K562 (cell line): ENCODE results near the gene SERPINB3. TPM values are rescaled to one million over a fixed set of nuclear protein-coding genes. Genes with fewer than 3 reads are reported as not detected.

ENCODE experiments used
- ATAC-seq: fragments of 200-7000 bp; cut with Tn5 transposase; 3 replicates; pipeline ENCODE4 v1.9.1; 2020; ENCODE audit warnings: moderate library complexity
- BruUV-seq: library from RNA; stranded (reverse); fragments of 400-500 nt; replicated peaks from 2 replicates; lab custom pipeline; 2021; lab: Mats Ljungman, UMichigan
- CTCF ChIA-PET: fragments of 300-600 bp; formaldehyde crosslinking; extraction: SDS; loops from one replicate; lab custom pipeline; 2021; ENCODE audit warnings: low intra/inter-chr PET ratio; lab: Yijun Ruan, JAX
- POLR2A ChIA-PET: fragments of 300-600, 350-650 bp; sonication (Branson Sonifier 250); formaldehyde crosslinking; extraction: SDS; loops from one replicate; lab custom pipeline; 2021; ENCODE audit warnings: antibody characterized with exemption, inconsistent platforms; lab: Yijun Ruan, JAX
- DNase-seq, 4 experiments: peaks; one replicate each; pipeline versions ENCODE4 v3.0.0 to v3.0.0-alpha.2; 2011 to 2018; ENCODE audit warnings: low spot score in 3 of 4, mixed read lengths in 3 of 4; ENCODE audit errors: extremely low read depth in 1 of 4
- FAIRE-seq: peaks from 2 replicates; lab custom pipeline; 2011; peaks lifted over from hg19 to GRCh38; lab: Jason Lieb, UNC
- H2AFZ ChIP-seq: 2 replicates; pipeline ENCODE4 v1.6.0; 2011; ENCODE audit warnings: low read depth, low read length, control low read depth, inconsistent platforms
- H3K27ac ChIP-seq: fragments of 200-600 bp; 3 replicates; pipeline ENCODE4 v1.8.0; 2011; ENCODE audit warnings: low read depth, mild to moderate bottlenecking, control low read depth, inconsistent platforms, low read length, moderate library complexity, mixed read lengths; ENCODE audit errors: extremely low read depth
- H3K27me3 ChIP-seq, 2 experiments: fragments of 300-600 bp in 1 of 2; 2 replicates in 1 of 2; 3 replicates in 1 of 2; pipeline versions ENCODE4 v1.6.0 to v1.8.0; 2011; ENCODE audit warnings: inconsistent platforms in 2 of 2, low read length in 2 of 2, mild to moderate bottlenecking in 1 of 2, mixed read lengths in 1 of 2, moderate library complexity in 1 of 2; ENCODE audit not compliant: control insufficient read depth in 2 of 2, insufficient read depth in 2 of 2
- H3K36me3 ChIP-seq: fragments of 300-600 bp; 3 replicates; pipeline ENCODE4 v1.8.0; 2011; ENCODE audit warnings: mild to moderate bottlenecking, low read length, inconsistent platforms; ENCODE audit not compliant: control insufficient read depth, insufficient read depth
- H3K4me1 ChIP-seq, 2 experiments: fragments of 200-600 bp in 1 of 2; replicated peaks in 1 of 2; 2 replicates in 1 of 2; 3 replicates in 1 of 2; pipeline versions ENCODE4 v1.5.1 to v1.8.0; 2011; ENCODE audit warnings: inconsistent platforms in 2 of 2, low read length in 2 of 2, mild to moderate bottlenecking in 1 of 2, mixed read lengths in 1 of 2, moderate library complexity in 1 of 2; ENCODE audit not compliant: control insufficient read depth in 2 of 2, insufficient read depth in 2 of 2
- H3K4me2 ChIP-seq: 2 replicates; pipeline ENCODE4 v1.6.1; 2011; ENCODE audit warnings: low read length, control low read depth, inconsistent platforms, mixed read lengths; ENCODE audit not compliant: insufficient read depth
- H3K4me3 ChIP-seq: fragments of 200-600 bp; sonication (generic), shearing (Covaris generic); 2 replicates; pipeline ENCODE4 v1.5.1; 2016; ENCODE audit warnings: control low read depth, inconsistent platforms
- H3K79me2 ChIP-seq: fragments of 200-600 bp; 3 replicates; pipeline ENCODE4 v1.8.0; 2011; ENCODE audit warnings: low read length, inconsistent platforms; ENCODE audit not compliant: control insufficient read depth, insufficient read depth
- H3K9ac ChIP-seq, 2 experiments: 2 replicates each; pipeline versions ENCODE4 v1.6.0 to v1.6.1; 2011; ENCODE audit warnings: low read depth in 2 of 2, low read length in 2 of 2, control low read depth in 1 of 2, inconsistent platforms in 1 of 2, mild to moderate bottlenecking in 1 of 2, mixed read lengths in 1 of 2; ENCODE audit not compliant: insufficient read depth in 1 of 2
- H3K9me1 ChIP-seq: one replicate; pipeline ENCODE4 v1.6.0; 2011; ENCODE audit warnings: inconsistent platforms, mild to moderate bottlenecking, low read length, moderate library complexity; ENCODE audit not compliant: control insufficient read depth, insufficient read depth
- H3K9me3 ChIP-seq: replicated peaks from 2 replicates; pipeline ENCODE4 v1.5.1; 2011; ENCODE audit warnings: low read depth, low read length, inconsistent platforms; ENCODE audit not compliant: control insufficient read depth, insufficient read depth
- H4K20me1 ChIP-seq: replicated peaks from 2 replicates; pipeline ENCODE4 v1.6.1; 2011; ENCODE audit warnings: low read length, inconsistent platforms, mixed read lengths; ENCODE audit not compliant: control insufficient read depth, insufficient read depth
- ARID4B ChIP-seq: sonication (generic); formaldehyde crosslinking; IDR thresholded peaks from 2 replicates; pipeline ENCODE4 v1.8.0; 2022; ENCODE audit warnings: mild to moderate bottlenecking, missing genetic modification reagents
- COPS2 ChIP-seq: fragments of 450-650 bp; conservative IDR thresholded peaks from 2 replicates; pipeline ENCODE4 v1.6.1; 2016; ENCODE audit warnings: mild to moderate bottlenecking, moderate library complexity
- DIDO1 ChIP-seq: fragments of 450-650 bp; IDR thresholded peaks from 2 replicates; pipeline ENCODE4 v1.6.1; 2016; ENCODE audit warnings: low read depth, missing biosample characterization, missing genetic modification characterization
- HNRNPK ChIP-seq: fragments of 200-400 bp; formaldehyde crosslinking; IDR thresholded peaks from one replicate; pipeline ENCODE4 v1.6.1; 2018; ENCODE audit warnings: mild to moderate bottlenecking, low read depth, low read length; ENCODE audit not compliant: poor library complexity, severe bottlenecking
- L3MBTL2 ChIP-seq: fragments of 450-650 bp; IDR thresholded peaks from 2 replicates; pipeline ENCODE4 v1.6.1; 2016; ENCODE audit warnings: mild to moderate bottlenecking, moderate library complexity
- MEIS2 ChIP-seq: fragments of 450-650 bp; IDR thresholded peaks from 2 replicates; pipeline ENCODE4 v1.6.1; 2014; ENCODE audit warnings: mild to moderate bottlenecking; ENCODE audit not compliant: partially characterized antibody
- PTTG1 ChIP-seq: fragments of 450-650 bp; IDR thresholded peaks from 2 replicates; pipeline ENCODE4 v1.6.1; 2016; ENCODE audit warnings: low read depth, mild to moderate bottlenecking, missing genetic modification characterization, missing compliant biosample characterization
- PYGO2 ChIP-seq: fragments of 450-650 bp; IDR thresholded peaks from 2 replicates; pipeline ENCODE4 v1.6.1; 2016; ENCODE audit warnings: mild to moderate bottlenecking, missing genetic modification characterization, moderate library complexity, missing compliant biosample characterization
- SMARCA4 ChIP-seq: fragments of 450-650 bp; IDR thresholded peaks from 2 replicates; pipeline ENCODE4 v1.6.1; 2016
- SNIP1 ChIP-seq: fragments of 450-650 bp; IDR thresholded peaks from 2 replicates; pipeline ENCODE4 v1.7.1; 2017; ENCODE audit warnings: low read depth, mild to moderate bottlenecking
- XRCC5 ChIP-seq: fragments of 200-400 bp; formaldehyde crosslinking; IDR thresholded peaks from 2 replicates; pipeline ENCODE4 v1.6.1; 2017; ENCODE audit warnings: low read depth, mild to moderate bottlenecking, low read length
- ZNF253 ChIP-seq: fragments of 250-450 bp; sonication (Bioruptor Pico); conservative IDR thresholded peaks from 2 replicates; pipeline ENCODE4 v1.6.1; 2021; ENCODE audit warnings: mild to moderate bottlenecking
- ZNF592 ChIP-seq: fragments of 450-650 bp; IDR thresholded peaks from 2 replicates; pipeline ENCODE4 v1.6.1; 2017; ENCODE audit warnings: antibody characterized with exemption, mild to moderate bottlenecking
- ZNF717 ChIP-seq: fragments of 250-450 bp; sonication (Bioruptor Pico); IDR thresholded peaks from 2 replicates; pipeline ENCODE4 v1.5.0; 2021
- ZNF766 ChIP-seq: fragments of 200-800 bp; sonication (Bioruptor generic); conservative IDR thresholded peaks from 2 replicates; pipeline ENCODE4 v1.6.1; 2016; ENCODE audit warnings: missing genetic modification characterization, missing compliant biosample characterization
- WGBS: fragments of 100-300 bp; shearing (Covaris generic); methylation state at CpG from one replicate; pipeline ENCODE4 v1.1.6; 2016; ENCODE audit warnings: low coverage, mixed read lengths; ENCODE audit not compliant: insufficient coverage; ENCODE audit errors: missing lambda C conversion rate; 5-methylcytosine and 5-hydroxymethylcytosine counted together
- in situ Hi-C: fragments of 300-500 bp; cut with MboI; formaldehyde crosslinking; loops from 4 replicates; pipeline ENCODE4 v1.15.0; 2018; ENCODE audit warnings: inconsistent platforms, mixed read lengths
- intact Hi-C: fragments of 100-400 bp; cut with micrococcal nuclease; formaldehyde crosslinking; loops from 2 replicates; pipeline ENCODE4 v1.14.2; 2022
- polyA plus RNA-seq, 8 experiments: library from polyadenylated mRNA; depleted of rRNA in 4 of 8; stranded (reverse) in 5 of 8; unstranded in 3 of 8; fragments of >200 nt; fragmentation: Nextera tagmentation in 2 of 8; fragmentation: Illumina TruSeq in 1 of 8; extraction: Ambion mirVana in 2 of 8; extraction: Trizol in 1 of 8; gene quantifications; 2 replicates each; pipeline versions ENCODE4 v1.2.1 to v1.2.3, GENCODE V29; 2011 to 2014; ENCODE audit warnings: inconsistent platforms in 1 of 8, missing spikeins in 1 of 8
- total RNA-seq, 7 experiments: library from RNA; depleted of rRNA in 6 of 7; stranded (reverse); fragments of >200 nt in 6 of 7; fragmentation: Illumina TruSeq in 2 of 7; extraction: Trizol in 2 of 7; gene quantifications; 2 replicates each; pipeline versions ENCODE4 v1.2.1 to v1.2.3, GENCODE V29; 2011 to 2021; ENCODE audit warnings: low replicate concordance in 1 of 7

The SERPINB3 gene
- total and polyA plus RNA-seq, 9 of the 15 experiments (the other 6 are each of a cell fraction or from before 2014, with no cell fraction given), result not detected

- no peak for TF ChIP-seq ZNF717
Observed at GRCh38 chr18:63689064-63689463, 27.4 kb upstream of the SERPINB3 start (continued).

GRCh38 chr18:63686871-63687270 lies 25.2 kb upstream of the SERPINB3 start:
- Histone ChIP-seq H3K36me3 (no peaks in the 10 kb centered on the region), H2AFZ (no peak overlapping the region), H3K4me1 (no peaks in the 10 kb centered on the region), H3K27ac (no peak overlapping the region), H3K27me3 (no peaks in the 10 kb centered on the region), H3K4me3 (no peak overlapping the region), H4K20me1 (no peaks in the 10 kb centered on the region), H3K4me2 (no peak overlapping the region), H3K9me3 (no peaks in the 10 kb centered on the region), H3K9me1 (no peaks in the 10 kb centered on the region), H3K9ac (no peak overlapping the region), H3K79me2 (no peaks in the 10 kb centered on the region)
- FAIRE-seq (no peak), DNase-seq (no peak), ATAC-seq (no peak)
- WGBS, result 17% methylated on average over 1 of the region's 2 CpGs
- in situ Hi-C loops (no loop called here), intact Hi-C loops (no loop called here)
- ChIA-PET POLR2A (no interaction called here), CTCF (no interaction called here)
- no TSS peak for BruUV-seq
- no peak for TF ChIP-seq ZNF592
- TF ChIP-seq HNRNPK, result no peak
- no peak for TF ChIP-seq ZNF766 (CRISPR knock-in tag)
- no peak for TF ChIP-seq DIDO1 (tag)
- TF ChIP-seq ARID4B (CRISPR knock-in tag), result no peak
- no peak for TF ChIP-seq SMARCA4
- TF ChIP-seq PTTG1 (tag), result no peak
- no peak for TF ChIP-seq ZNF253 (CRISPR knock-in tag)
- no peak for TF ChIP-seq L3MBTL2
- no peak for TF ChIP-seq XRCC5
- TF ChIP-seq COPS2, result no peak
- no peak for TF ChIP-seq MEIS2
- TF ChIP-seq SNIP1, result no peak
- no peak for TF ChIP-seq PYGO2
